ENCODE data around the gene SGMS1.

SGMS1 gene

DNA sequence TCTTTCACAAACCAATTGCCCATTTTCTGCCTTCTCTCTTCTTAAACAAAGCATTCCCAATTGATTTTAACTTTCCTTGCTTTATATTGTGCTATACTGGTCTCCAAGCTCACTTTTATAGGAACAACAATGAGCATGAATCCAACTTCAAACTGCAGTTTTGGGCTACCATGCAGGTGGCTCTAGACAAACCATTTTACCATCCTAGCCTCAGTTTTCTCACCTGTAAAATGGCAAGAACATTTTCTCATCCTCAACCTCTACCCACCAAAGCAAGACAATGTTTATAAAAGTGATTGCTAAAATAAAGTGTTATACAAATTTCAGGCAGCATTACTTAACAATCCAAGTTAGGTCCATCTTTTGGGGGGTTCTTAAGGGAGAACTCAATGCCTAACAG lies 305.6 kb downstream of the SGMS1 start:
- in situ Hi-C loops (cut with MboI; ENCODE audit: low sequenced_read_pairs, unreplicated experiment), result no loop called here
- no peak for DNase-seq (ENCODE audit: low spot score)
- TF ChIP-seq CTCF (IDR thresholded peaks at IDR 0.05; ENCODE audit: borderline replicate concordance, control extremely low read depth, extremely low read depth, insufficient read depth, missing control alignments), result no peak

GRCh38 chr10:50316695-50317648 lies 306.8 kb downstream of the SGMS1 start:
- TF ChIP-seq CTCF (IDR thresholded peaks at IDR 0.05; ENCODE audit: borderline replicate concordance, control extremely low read depth, extremely low read depth, insufficient read depth, missing control alignments), result no peak
- no peak for DNase-seq (ENCODE audit: low spot score)
- in situ Hi-C loops (cut with MboI; ENCODE audit: low sequenced_read_pairs, unreplicated experiment), result no loop called here

DNA sequence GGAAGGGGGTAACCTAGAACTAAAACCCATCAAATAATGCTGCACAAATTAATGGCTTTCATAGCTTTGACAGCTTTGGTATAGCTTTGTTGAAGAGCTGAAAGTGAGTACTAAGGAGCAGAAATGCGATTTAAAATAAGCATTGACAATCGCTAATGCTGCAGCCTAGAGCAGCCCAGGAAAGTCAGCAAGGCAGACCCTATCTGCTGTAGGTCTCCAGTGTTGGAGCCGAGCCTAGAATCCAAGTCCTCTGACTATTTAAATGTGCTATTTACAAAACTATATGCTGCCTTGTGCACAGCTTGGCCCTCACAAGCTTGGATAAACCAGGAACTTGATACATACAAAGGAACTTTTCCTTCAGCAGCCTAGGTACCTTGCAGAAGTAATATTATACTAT lies 307.6 kb downstream of the SGMS1 start:
- DNase-seq (ENCODE audit: low spot score), result no peak
- TF ChIP-seq CTCF (IDR thresholded peaks at IDR 0.05; ENCODE audit: borderline replicate concordance, control extremely low read depth, extremely low read depth, insufficient read depth, missing control alignments), result no peak
- in situ Hi-C loops (cut with MboI; ENCODE audit: low sequenced_read_pairs, unreplicated experiment), result no loop called here

DNA sequence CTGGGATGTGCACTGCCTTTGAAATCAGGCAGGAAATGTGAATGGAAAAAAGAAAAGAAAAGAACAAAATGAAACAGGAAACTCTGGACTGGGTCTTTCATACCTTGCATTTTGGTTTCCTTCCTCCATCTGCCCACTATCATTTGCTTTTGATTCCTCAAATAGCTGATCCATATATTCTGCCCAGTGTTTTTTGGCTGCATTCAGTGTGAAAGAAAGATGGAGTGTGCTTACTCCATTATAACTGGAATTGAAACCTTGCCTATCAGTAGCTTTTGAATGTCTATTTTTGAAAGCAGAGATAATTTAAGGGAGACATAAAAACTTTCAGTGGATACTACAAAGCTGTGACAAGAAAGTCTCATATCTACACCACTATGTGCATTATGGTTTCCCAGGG lies 308.3 kb downstream of the SGMS1 start:
- in situ Hi-C loops (cut with MboI; ENCODE audit: low sequenced_read_pairs, unreplicated experiment), result no loop called here
- TF ChIP-seq CTCF (IDR thresholded peaks at IDR 0.05; ENCODE audit: borderline replicate concordance, control extremely low read depth, extremely low read depth, insufficient read depth, missing control alignments), result no peak
- DNase-seq (ENCODE audit: low spot score), result no peak

- DNase-seq (ENCODE audit: low spot score), result no peak
- in situ Hi-C loops (cut with MboI; ENCODE audit: low sequenced_read_pairs, unreplicated experiment), result no loop called here
- no peak for TF ChIP-seq CTCF (IDR thresholded peaks at IDR 0.05; ENCODE audit: borderline replicate concordance, control extremely low read depth, extremely low read depth, insufficient read depth, missing control alignments)
Measured at GRCh38 chr10:50314169-50315071, 309.3 kb downstream of the SGMS1 start.

Data from GM13976 (cell line).